ENCODE measurements around the gene NFATC2.

- TF ChIP-seq CTCF (IDR thresholded peaks at IDR 0.05) (no peak), POLR2AphosphoS5 (IDR thresholded peaks at IDR 0.05) (no peak)
Observed at GRCh38 chr20:51473256-51473655, 69.3 kb downstream of the NFATC2 start.
